H1 (cell line): ENCODE results near the gene HYLS1. TPM values are rescaled to one million over a fixed set of nuclear protein-coding genes. Genes with fewer than 3 reads are reported as not detected.
A peak's percentile ranks its signal among the peaks of the same experiment; 100 is the strongest.

Experiments
- ATF2 ChIP-seq: IDR thresholded peaks from 2 replicates; pipeline ENCODE4 v1.6.1; 2012; ENCODE audit warnings: low read length, inconsistent platforms
- BACH1 ChIP-seq: IDR thresholded peaks from 2 replicates; pipeline ENCODE4 v1.6.1; 2012; ENCODE audit warnings: low read length, improper control_type of control experiment
- CHD2 ChIP-seq: IDR thresholded peaks from 2 replicates; pipeline ENCODE4 v1.6.1; 2012; ENCODE audit warnings: low read length, improper control_type of control experiment
- CTBP2 ChIP-seq: IDR thresholded peaks from 2 replicates; pipeline ENCODE4 v1.7.0; 2011; ENCODE audit warnings: borderline replicate concordance, mild to moderate bottlenecking, moderate library complexity, mixed read lengths, low read length; ENCODE audit not compliant: insufficient read depth, insufficient read length
- CTCF ChIP-seq, 3 experiments: IDR thresholded peaks; 1 replicate in 2 of 3; 2 replicates in 1 of 3; pipeline versions ENCODE4 v1.5.1 to v1.6.1; 2011; ENCODE audit warnings: low read length in 3 of 3, mild to moderate bottlenecking in 3 of 3, inconsistent platforms in 2 of 3, low read depth in 1 of 3, moderate library complexity in 1 of 3; ENCODE audit not compliant: insufficient read depth in 1 of 3; ENCODE audit errors: control extremely low read depth in 1 of 3
- E2F6 ChIP-seq: IDR thresholded peaks from 2 replicates; pipeline ENCODE4 v1.6.1; 2012; ENCODE audit warnings: inconsistent platforms
- KDM4A ChIP-seq: IDR thresholded peaks from one replicate; pipeline ENCODE4 v1.7.1; 2012; ENCODE audit warnings: low read depth, mild to moderate bottlenecking, moderate library complexity, low read length, inconsistent platforms; ENCODE audit not compliant: severe bottlenecking
- PHF8 ChIP-seq: fragments of 200-600 bp; sonication (generic); conservative IDR thresholded peaks from 2 replicates; pipeline ENCODE4 v1.7.1; 2012; ENCODE audit warnings: low read depth, mild to moderate bottlenecking, inconsistent platforms, low read length, moderate library complexity
- POLR2A ChIP-seq, 2 experiments: IDR thresholded peaks; 1 replicate in 1 of 2; 2 replicates in 1 of 2; pipeline ENCODE4 v1.6.1; 2011; ENCODE audit warnings: low read depth in 2 of 2, low read length in 2 of 2, mild to moderate bottlenecking in 2 of 2; ENCODE audit errors: control extremely low read depth in 1 of 2
- RFX5 ChIP-seq: IDR thresholded peaks from 2 replicates; pipeline ENCODE4 v1.6.1; 2011; ENCODE audit warnings: low read depth, low read length, improper control_type of control experiment, borderline replicate concordance
- SIX5 ChIP-seq: IDR thresholded peaks from 2 replicates; pipeline ENCODE4 v1.6.1; 2011; ENCODE audit warnings: mild to moderate bottlenecking, low read depth, low read length
- SP2 ChIP-seq: IDR thresholded peaks from 2 replicates; pipeline ENCODE4 v1.6.1; 2012; ENCODE audit warnings: mild to moderate bottlenecking, low read length, inconsistent platforms
- SRF ChIP-seq: IDR thresholded peaks from 2 replicates; pipeline ENCODE4 v1.6.1; 2011; ENCODE audit warnings: mild to moderate bottlenecking, low read depth, low read length, moderate library complexity
- SUZ12 ChIP-seq: fragments of 200-600 bp; sonication (generic); IDR thresholded peaks from 2 replicates; pipeline ENCODE4 v1.6.1; 2012; ENCODE audit warnings: mild to moderate bottlenecking, inconsistent platforms, low read length, moderate library complexity, mixed read lengths
- TAF1 ChIP-seq: IDR thresholded peaks from 2 replicates; pipeline ENCODE4 v1.6.1; 2011; ENCODE audit warnings: mild to moderate bottlenecking, low read depth, low read length
- TAF7 ChIP-seq: optimal IDR thresholded peaks from 2 replicates; pipeline ENCODE3; 2011; ENCODE audit warnings: low read depth, mild to moderate bottlenecking, inconsistent platforms, low read length, moderate library complexity, borderline replicate concordance
- TBP ChIP-seq: IDR thresholded peaks from 2 replicates; pipeline ENCODE4 v1.6.1; 2011; ENCODE audit warnings: low read depth, low read length, improper control_type of control experiment
- TCF12 ChIP-seq: IDR thresholded peaks from 2 replicates; pipeline ENCODE4 v1.6.1; 2011; ENCODE audit warnings: low read depth, mild to moderate bottlenecking, low read length
- YY1 ChIP-seq: IDR thresholded peaks from 2 replicates; pipeline ENCODE4 v1.6.1; 2011; ENCODE audit warnings: low read depth, mild to moderate bottlenecking, low read length
- polyA plus RNA-seq, 7 experiments: library from polyadenylated mRNA; depleted of rRNA in 3 of 7; stranded (reverse) in 5 of 7; unstranded in 2 of 7; fragments of >200 nt in 5 of 7; fragments of 200-250 nt in 2 of 7; gene quantifications; 1 replicate in 5 of 7; 2 replicates in 1 of 7; 4 replicates in 1 of 7; pipeline versions ENCODE4 v1.2.1 to v1.2.3, GENCODE V29; 2011 to 2013; ENCODE audit warnings: missing spikeins in 2 of 7, mixed read lengths in 2 of 7
- total RNA-seq: library from RNA; stranded (reverse); fragmentation: NEBNext Ultra II Directional; extraction: Animal tissue kit (Norgen Biotek cat#: 25700); gene quantifications from 2 replicates; pipeline ENCODE4 v1.2.1, GENCODE V29; 2021

Gene HYLS1
- total and polyA plus RNA-seq, 2 of the 8 experiments (the other 6 are each of a cell fraction or from before 2014, with no cell fraction given) = 5.1 to 11.6 TPM

- TF ChIP-seq SIX5 = no peak
- no peak for TF ChIP-seq TAF7
- no peak for TF ChIP-seq KDM4A
- TF ChIP-seq TBP = peak; percentile 31; the same call in 1 of the 2 replicates
- peak; percentile 48; the same call in 1 of the 2 replicates for TF ChIP-seq E2F6
- TF ChIP-seq TCF12 = peak; percentile 91; the same call in 1 of the 2 replicates
- TF ChIP-seq PHF8 = no peak
- peak; percentile 74 to 92 (median 90) for TF ChIP-seq CTCF (IDR thresholded peaks at IDR 0.05; ENCODE audit: control extremely low read depth in 1 of 3, insufficient read depth in 1 of 3, low read depth in 1 of 3, low read length in 3 of 3)
- TF ChIP-seq BACH1 = no peak
- no peak for TF ChIP-seq ATF2
- no peak for TF ChIP-seq SRF
- TF ChIP-seq SP2 = no peak
- TF ChIP-seq TAF1 = peak; percentile 57
- no peak for TF ChIP-seq CHD2
- TF ChIP-seq RFX5 = no peak
- TF ChIP-seq POLR2A (IDR thresholded peaks at IDR 0.05; ENCODE audit: control extremely low read depth in 1 of 2, low read depth in 2 of 2, low read length in 2 of 2) = no peak
- TF ChIP-seq YY1 = 0 out of 2 replicates have a peak, but pooled peaks have one; percentile 41
- no peak for TF ChIP-seq CTBP2
- TF ChIP-seq SUZ12 = no peak
Observed at GRCh38 chr11:125941619-125942611, 54.4 kb downstream of the HYLS1 start (continued).
